NCI-H2196 treated with DMSO at 0.1 percent for 48 hours (cell line): ENCODE results near the gene A3GALT2.
A peak's percentile ranks its signal among the peaks of the same experiment; 100 is the strongest.

Experiments
- DNase-seq: peaks from one replicate; lab custom pipeline; 2025; ENCODE audit not compliant: unreplicated experiment; lab: John Stamatoyannopoulos, UW

Gene A3GALT2

DNA sequence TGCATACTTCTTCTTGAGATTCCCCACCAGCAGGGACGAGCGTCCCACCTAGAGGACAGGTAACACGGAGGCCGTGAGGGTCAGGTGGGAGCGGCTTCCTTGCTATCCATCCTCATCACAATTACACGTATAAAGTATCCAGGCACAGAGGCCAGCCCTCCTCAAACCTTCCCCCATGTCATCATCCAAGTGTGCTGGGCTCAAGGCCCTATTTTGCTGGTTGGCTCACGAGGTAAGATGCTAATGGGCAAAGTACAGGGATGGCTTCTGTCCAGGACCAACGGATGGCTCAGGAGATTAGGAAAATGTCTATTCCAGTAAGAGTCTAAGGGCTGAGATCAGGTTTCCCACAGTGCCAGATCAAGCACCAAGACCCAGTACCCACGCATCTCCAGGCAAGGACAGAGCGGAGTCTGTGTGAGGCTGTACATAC, 11.5 kb upstream of the A3GALT2 start:
- peak; percentile 27 for DNase-seq

DNA sequence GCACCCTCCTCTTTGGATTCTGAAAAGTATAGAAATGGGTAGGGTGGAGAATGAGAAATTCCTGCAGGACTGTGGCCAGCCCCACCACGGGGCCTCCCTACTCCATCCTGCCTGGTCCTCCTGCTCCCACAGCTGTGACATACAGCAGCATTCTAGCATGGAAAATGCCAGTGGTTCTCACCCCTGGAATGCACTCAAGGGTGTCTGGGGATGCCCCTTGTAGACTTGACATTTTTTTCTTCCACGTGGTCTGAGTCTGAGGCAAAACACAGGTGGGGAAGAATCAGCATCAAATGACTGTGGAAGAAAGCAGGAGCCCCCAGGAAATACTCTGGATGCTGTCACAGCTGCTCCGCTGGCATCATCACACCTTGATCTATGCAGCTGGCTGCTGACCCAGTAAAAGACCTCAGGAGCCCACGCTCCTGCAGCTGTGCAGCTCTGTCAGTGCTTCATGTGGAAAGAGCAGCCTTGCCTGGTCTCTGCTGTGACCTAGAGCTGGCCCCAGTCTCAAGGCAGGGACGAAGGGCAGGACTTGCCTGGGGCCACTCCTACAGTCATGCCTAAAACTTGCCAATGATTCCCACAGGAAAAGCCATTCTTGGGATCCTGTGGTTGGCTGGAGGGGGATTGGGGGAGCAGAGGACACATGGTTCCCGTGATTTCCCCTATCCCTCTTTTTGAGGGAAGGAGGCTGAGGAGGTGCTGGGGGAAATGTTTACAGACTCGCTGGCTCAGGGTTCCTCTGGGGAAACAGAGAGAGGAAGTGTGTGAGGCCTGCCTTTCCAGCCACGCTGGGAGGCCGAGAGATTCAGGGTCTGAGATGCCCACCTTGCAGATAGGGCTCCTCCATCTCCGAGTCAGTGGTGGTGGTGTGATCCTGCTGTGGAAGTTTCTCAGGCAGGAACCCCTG, 10.8 kb upstream of the A3GALT2 start:
- DNase-seq = no peak

DNA sequence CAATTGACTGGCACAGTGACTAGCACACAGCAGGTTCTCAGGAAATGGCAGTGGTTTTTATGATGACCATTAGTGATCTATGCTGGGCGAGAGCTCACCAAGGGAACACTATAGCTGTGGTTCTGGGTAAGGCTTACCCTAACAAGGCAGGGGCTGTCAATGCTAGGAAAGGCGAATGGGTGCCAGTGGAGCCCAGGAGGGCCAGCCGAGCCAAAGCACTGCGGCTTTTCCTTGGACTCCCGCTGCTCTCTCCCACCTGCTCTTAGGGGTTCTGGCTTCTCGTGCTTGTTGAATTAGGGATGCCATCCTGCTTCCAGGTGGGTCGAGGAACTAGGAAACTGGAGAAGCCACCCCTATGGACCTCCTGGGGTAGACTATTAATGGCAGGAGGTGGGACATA, 10.0 kb upstream of the A3GALT2 start:
- DNase-seq = no peak

DNA sequence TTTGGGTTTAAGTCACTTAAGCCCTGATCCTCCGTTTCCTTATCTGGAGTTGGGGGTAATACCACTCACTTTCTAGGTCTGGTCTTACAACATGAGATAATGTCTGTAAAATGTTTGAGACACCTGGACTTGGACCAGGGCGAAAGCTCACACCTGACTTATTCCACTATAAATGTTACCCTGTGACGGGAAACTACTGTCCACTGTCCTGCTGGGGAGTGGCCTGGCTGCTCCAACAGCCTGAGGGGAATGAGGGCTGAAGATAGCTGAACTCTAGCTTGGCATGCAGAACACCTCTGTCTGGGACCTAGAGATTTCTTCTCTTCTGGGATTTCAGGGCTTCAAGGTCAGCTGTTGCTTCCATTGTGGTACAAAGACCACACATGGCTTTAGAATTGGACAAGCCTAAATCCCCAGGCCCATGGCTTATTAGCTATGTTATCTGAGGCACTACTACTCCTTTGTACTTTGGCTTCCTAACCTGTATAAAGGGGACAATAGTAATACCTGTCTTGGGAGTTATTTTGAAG, 9.5 kb upstream of the A3GALT2 start:
- DNase-seq = no peak

DNA sequence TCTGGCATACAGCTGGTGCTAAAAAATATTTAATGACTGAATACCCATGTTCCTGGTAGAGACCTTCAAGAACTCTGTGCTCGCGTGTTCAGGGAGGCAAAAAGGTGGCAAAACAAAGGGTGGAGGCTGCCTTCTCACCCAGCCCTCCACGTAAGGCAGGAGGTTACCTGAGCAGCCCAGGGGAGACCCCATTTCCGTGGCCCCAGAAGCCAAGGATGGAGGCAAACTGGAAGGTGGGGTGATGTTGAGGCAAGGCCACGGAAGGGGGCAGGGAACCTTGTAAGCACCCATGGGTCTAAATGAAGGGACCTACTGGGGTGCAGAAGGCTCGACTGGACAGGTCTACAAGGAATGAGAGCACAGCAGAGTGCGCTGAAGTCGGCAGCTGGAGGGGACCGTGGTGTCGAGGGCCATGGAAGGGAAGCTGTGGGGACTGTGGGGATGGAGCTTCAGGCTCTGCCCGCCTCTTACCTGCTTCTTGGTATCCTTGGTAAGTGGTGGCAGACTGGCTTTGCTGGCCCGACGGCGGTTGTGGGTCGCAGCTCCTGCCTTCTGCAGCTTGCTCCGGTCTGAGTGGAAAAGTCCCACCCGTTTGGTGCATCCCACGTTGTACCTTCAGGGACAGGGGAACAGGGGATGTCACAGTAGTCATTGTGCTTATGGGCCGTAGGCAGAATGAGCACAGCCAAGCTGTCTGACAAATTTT, 8.9 kb upstream of the A3GALT2 start:
- no peak for DNase-seq

DNA sequence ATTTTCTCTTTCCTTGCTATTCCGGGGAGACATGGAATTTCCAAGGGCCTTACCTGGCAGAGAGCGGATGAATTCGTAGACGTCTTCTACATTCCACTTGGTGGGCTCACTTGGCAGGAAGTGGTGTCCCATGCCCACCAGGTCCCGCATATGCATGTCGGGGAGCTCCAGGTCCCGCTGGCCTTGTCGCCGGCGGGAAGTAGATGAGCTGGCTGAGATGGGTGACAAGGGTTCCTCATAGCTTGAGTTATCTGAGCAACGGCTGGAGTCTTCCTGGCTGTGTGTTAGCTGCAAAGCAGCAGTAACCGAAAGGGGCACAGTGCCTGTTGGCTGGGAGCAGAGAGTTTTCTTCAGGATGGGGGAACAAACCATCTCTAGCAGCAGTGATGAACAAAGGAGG, 7.9 kb upstream of the A3GALT2 start:
- DNase-seq = no peak

DNA sequence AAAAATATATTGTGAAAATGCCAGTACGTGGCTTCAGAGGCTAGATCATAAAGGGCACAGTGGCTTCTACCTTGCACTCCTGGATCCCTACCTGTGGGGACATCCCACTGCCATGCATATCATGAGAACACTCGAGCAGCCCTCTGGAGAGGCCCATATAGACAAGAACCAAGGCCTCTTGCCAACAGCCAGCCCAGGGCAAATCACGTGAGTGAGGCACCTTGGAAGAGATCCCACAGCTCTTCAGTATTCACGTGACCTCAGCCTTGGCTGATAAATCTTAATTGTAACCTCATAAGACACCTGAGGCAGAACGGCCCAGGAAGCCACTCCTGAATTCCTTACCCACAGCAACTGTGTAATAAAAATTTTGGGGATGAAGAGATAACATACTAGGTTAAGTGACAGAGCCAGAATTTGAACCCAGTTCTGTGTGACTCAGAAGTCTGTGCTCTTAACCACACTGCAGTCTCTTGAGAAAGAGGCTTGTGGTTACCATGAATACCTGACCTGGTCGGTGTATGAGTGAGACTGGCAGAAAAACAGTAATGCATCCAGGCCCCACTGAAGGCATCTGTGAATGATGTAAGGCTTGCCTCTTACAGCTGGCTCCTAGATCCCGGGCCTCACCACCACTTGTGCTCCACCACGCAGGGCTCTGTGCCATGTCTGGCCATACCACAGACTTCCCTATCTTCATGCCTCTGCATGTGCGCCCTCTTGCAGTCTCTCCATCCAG, 6.9 kb upstream of the A3GALT2 start:
- peak; percentile 78 for DNase-seq

DNA sequence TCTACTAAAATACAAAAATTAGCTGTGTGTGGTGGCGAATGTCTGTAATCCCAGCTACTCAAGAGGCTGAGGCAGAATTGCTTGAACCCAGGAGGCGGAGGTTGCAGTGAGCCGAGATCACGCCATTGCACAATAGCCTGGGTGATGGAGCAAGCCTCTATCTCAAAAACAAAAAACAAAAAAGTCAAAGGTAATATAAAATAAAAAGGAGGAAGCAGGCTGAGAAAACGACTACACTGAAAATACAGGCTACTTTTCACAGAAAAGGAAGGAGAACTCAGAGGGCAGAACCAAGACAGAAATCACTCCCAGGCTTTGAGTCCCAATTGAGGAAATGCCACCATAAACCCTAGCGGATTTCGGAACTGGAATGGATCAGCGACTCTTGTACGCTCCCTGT, 5.9 kb upstream of the A3GALT2 start:
- DNase-seq = no peak

DNA sequence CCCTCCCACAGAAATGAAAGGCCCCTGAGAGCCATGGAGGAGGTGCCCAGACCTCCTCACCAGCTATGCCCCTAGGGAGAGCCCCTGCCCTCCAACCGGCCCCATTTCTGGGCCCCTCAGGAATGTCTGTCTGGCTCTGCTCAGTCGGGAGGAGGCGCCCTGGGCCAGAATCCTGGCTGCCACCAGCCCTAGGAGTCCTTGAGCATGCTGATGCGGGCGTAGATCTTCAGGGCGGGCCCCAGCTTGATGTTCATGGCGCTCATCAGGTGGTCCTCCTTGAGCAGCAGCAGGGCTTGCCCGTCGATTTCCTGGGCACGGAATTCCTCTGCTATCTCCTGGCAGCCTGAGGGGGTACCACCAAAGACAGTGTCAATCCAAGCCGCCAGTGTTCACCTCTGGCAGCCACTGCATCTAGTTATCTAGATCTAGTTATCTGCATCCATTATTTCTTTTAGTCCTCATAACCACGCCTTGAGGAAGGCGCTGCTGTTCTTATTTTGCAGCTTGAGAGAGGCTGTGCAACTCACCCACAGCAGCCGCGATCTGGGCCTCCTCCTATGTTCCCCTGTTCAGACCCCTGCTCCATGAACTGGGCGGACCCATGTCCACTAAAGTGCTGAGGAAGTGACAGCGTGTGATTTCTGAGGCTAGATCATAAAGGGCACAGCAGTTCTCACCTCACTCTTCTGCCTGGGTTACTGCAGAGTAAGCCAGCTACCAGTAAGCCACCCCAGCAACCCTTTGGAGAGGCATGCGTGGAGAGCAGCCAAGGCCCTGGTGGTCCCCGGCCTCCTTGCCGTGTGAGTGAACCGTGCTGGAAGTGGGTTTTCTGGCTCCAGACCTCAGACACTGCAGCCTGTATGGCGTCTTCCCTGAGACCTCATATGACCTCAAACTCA, 4.0 kb upstream of the A3GALT2 start:
- no peak for DNase-seq

DNA sequence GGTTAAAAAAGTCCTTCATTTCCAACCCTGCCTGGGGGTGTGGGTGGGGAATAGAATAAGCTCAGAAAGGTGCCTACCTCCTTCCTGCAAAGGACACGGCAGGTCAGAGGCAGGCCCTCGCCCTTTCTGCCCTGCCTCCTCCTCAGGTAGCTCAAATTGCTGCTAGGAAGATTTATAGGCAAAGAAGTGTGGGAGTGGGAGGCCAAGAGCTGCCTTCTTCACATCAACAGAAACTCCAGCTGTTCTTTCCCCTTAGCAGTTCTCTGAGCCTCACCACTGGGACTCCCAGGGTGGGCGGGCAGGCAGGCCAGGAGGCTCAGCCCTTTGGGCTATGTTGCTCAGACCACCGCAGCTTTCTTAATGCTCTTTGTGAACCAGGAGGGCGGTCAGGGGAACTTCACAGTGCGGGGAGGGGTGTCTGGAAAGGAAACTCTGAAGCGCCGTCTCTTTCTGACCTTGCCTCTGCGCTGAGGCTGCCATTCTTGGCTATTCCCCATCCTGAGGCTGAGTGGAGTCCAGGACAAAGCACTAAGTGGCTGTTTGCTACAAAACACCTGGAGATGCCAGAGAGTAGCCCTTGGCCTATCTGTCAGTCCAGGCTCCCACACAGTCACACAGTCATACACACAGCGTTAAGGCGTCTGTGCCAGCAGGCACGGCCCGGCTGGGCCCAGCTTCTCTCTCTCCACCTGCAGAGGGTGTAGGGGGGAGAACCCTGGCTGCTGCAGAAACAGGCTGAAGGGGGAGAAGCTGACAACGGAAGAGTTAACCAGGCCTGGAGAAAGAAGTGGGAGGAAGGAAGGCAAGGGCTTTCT, 3.0 kb upstream of the A3GALT2 start:
- DNase-seq = no peak

DNA sequence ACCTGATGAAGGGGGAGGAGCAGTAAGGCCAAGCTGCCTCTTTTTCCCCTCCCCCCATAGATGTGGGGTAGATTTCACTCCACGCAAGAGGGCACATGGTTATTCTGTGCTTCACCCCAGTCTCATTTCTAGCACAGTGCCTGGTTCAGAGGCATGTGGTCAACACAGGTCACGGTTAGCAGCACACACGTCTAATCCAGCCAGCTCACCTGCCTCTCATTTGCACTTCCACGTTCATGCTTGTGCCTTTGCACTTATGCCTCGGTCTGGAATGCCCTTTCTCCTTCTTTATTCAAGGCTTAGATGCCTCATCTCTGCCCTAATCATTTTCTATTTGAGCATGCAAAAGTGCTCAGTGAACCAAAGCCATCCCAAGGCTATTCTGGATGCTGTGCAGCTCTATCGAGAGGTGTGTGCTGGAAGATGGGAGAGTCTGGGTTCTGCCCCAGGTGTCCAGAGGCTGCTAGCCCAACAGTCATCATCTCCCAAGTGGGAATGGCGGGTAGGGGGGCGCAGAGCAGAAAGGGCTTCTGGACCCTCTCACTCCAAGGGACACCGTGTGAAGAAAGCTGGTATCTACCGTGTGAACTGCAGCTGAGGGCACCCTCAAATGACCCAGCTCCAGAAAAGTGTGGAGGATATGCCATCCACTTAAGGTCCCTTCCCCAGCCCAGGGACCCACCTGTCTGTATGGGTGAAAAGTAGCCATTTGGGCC, 2.1 kb upstream of the A3GALT2 start:
- DNase-seq = no peak

DNA sequence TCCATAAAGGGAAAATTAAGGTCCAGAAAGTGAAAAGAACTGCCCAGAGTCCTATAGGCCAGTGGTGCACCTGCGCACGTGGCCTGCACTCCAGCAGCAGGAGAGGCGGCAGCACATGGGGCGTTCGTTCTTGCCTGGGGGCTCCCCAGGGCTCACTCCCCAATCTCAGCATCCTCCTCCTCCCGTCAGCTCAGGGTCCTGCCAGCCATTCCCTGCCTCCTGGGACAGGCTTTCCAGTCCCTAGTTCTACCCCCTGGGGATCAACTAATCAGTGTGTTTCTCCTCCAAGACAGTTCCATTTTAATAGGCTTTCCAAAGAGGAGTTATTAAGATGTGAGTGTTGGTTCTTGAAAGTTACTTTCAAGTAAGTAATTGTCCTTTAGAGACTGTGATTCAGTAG, 1.2 kb upstream of the A3GALT2 start:
- DNase-seq = no peak

DNA sequence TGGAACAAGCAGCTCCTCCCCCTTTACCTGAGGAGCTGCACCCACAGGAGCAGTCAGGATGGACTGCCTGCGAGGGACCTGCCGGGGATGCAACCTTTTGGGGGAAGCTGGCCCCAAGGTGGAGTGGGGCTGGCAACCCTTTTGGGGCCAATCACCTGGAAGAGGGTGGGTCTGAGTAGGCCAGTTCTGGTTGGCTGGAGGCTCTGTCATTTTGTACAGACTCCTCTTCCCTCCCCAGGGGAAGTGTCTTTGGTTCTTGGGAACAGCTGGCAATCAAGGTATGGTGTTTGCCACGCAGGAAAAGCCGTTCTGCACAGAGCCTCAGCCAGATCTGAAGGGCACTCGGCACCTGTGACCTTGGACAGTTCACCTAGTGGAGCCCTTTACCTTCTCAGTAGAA, 280 bp upstream of the A3GALT2 start:
- no peak for DNase-seq

DNA sequence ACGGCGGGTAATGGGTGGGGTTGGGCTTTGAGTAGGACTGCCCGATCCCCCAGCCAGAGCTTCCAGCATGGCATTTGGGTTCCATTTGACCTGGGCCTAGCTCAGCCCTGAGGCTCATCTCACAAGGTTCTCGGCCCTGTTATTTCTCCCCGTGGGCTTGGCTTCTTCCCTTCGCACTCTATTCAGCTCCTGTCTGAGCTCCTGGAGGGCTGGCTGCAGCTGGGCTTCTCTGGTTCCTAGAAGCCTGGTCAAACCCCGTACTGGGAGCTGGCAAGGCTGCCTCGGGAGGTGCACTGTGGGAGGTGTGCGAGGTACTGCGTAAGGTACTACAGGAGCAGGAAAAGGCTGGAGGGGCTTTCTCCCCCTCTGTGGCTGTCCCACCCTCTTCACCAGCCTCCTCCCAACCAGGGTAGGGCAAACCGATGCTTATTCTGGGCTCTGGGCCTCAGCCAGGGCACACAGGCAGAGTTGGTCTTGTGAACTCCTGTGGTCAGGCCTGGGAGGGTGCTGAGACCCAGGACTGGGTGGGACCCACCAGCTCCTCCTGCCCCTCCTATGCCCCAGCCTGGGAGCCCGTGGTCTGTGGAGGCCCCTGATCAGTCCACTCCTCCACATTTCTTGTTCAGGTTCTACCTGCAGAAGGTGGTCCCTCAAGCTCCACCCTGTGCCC, 814 bp downstream of the A3GALT2 start:
- DNase-seq = no peak

DNA sequence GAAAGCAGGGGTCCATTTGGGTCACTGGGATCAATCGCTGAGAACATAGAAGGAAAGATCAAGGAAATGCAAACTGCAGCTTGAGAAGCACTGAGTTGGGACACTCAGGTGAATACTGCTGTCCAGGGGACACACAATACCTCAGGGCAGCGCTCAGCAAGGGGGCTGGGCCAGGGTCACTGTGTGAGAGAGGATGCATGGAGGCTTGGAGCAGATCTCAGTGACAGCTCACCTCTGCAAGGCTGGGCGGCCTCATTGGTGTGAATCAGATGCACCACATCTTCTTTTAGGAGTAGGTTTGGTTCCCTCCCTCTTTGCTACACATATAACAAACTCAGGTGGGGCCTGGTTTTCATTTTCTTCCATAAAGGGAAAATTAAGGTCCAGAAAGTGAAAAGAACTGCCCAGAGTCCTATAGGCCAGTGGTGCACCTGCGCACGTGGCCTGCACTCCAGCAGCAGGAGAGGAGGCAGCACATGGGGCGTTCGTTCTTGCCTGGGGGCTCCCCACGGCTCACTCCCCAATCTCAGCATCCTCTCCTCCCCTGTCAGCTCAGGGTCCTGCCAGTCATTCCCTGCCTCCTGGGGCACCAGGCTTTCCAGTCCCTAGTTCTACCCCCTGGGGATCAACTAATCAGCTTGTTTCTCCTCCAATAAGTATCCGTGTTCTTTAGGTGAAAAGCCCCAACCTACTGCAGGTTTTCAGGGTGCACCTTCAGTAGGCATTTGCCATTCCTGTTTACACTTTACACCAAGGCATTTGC, 1.5 kb downstream of the A3GALT2 start:
- no peak for DNase-seq

DNA sequence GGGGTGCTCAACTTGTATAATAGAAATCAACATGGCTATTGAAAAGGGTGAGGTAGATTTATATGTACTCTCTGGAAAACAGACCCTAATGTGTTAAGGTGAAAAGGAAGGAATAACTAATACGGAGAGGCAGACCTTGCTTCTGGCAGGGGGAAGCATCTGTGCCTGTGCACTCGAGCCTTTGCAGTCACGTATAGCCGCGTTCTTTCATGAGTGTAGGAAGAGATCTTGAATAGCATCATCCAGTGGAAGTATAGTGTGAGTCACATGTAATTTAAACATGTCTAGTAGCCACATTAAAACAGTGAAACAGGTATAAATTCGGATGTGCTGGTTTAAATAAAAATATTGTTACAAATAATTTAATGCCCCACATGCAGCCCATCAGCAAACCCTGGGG, 3.0 kb downstream of the A3GALT2 start:
- DNase-seq = no peak

DNA sequence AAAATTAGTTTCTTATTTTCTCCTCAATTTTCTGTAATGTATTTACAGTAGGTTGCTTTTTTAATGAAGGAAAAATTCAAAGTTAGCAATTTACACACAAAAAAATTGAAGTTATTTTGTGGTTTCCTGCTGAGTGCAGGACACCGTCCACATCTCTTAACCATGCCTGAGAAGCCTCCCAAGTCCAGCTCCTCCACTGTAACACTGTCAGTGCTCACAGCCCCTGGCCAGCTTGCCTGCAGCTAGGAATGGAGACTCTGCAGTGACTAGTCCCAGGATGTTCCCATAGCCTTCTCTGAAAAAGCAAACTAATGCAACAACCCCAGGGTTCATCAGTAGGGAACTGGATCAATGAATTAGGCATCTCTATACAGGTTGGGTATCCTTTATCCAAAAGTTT, 3.5 kb downstream of the A3GALT2 start:
- no peak for DNase-seq

DNA sequence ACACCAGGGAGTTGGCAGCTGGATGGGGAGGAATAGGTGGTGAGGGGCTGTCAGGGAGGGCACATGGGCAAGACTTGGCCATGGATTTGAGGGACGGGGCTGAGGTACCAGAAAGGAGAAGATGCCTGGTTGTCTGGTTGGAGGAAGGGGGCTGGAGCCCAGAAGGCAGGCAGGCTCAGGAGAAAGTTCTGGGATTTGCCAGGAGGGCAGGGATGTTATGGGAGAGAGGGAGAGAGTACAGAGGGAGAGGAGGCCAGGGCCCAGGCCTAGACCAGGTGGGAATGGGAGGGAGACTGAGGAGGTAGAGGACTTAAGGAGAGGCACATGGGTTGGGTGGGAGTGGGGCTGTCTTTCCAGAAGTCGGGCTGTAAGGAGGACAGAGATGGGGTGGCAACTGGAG, 4.3 kb downstream of the A3GALT2 start:
- no peak for DNase-seq
